Amniotic stem cell (primary cell): ENCODE measurements around the gene PSG2.
"Not testable (repeated sequence)": the region's sequence is repeated elsewhere in the genome, so short reads cannot be mapped to it uniquely, and the experiment has no call there.

Experiments
- DNase-seq: peaks from one replicate; lab custom pipeline; 2025; lab: John Stamatoyannopoulos, UW

PSG2 gene

DNA sequence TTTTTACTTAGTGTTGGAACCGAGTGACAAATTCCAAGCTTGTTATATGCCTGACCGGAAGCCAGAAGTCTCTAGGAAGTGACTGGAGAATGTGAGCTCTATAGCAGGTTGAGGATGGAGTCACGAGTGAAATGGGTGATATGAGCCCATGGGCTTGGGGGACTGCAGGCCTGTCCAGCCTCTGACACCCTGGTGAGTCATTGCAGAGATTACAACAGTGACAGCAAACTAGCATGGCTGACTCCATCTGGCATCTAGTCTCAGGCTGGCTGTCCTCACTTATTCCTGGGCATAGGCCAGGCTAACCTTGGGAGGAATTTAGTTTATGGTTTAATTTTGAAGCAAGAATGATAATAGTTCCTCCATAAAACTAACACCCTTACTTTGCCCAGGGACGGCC, 4.6 kb downstream of the PSG2 start:
- peak; percentile 58 for DNase-seq

DNA sequence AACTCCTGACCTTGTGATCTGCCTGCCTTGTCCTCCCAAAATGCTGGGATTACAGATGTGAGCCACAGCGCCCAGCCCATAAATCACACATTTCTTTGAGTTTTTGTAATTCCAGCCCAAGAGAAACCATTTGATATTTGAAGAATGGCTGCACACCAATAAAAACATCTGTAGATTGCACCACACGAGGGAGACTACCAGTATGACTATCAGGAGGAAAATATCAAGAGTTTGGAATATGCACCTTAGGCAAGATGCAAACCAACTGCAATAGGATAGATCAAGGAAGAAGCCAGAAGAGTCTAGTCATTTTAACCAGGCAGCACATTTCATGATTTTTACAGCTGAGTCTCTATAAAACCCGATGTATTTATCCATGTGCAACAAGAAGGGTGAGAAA, 20.1 kb downstream of the PSG2 start:
- DNase-seq: not testable (repeated sequence)

DNA sequence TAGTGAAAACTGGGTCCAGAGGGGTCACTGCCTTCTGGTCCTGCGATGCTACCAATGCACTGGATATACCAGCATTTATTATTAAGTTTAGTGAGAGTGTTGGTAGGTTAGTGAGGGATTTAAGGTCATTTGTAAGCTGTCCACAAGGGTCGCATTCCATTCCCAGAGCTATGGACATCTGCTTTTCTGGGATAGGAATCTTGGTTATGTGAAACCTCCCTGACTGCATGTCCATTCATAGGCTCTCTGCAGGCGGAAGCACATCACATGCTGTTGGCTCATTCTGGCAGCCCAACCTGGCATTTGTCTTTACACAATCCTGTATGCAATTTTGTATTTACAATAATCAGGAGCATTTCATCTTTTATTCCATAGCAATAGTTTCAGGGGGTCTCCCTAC, 21.2 kb downstream of the PSG2 start:
- not testable (repeated sequence) for DNase-seq

DNA sequence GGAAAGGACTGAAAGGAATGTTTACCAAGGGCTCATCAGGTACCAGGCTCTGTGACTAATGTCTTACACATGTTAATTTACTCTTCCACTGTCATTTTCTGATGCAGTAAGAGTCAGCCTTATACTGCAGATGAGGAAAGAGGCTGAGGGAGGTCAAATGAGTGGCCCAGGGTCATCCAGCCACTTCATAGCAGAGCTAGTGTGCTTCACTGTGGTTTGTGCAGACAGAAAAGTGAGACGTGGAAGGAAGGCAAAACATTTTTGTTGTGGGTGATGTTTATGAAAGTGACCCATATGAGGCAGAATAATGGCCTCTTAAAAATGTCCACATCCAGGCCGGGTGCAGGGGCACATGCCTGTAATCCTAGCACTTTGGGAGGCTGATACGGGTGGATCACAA, 22.2 kb downstream of the PSG2 start:
- DNase-seq: not testable (repeated sequence)

DNA sequence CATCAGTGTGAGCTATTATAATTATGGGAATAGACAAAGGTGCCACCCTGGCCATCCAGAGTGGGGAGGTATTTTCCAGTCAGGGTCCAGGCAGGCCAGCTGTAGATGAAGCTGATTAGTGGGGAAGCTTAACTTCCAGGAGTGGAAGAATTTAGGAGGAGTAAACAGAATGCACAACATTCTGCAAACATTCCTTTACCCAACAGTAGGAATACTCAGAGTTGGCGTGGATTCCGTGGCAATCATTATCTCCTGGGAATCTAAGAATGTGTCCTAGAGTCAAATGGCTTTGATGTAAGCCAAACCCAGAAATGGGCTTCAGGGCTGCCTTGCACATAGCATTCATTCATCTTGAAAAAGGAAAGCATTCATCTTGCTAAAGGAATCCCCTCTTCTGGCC, 23.0 kb downstream of the PSG2 start:
- not testable (repeated sequence) for DNase-seq

- not testable (repeated sequence) for DNase-seq
These were observed 24.1 kb downstream of the PSG2 start for GRCh38 chr19:43058440-43058839.

- not testable (repeated sequence) for DNase-seq
These were observed 34.5 kb downstream of the PSG2 start for GRCh38 chr19:43047966-43048365.

DNA sequence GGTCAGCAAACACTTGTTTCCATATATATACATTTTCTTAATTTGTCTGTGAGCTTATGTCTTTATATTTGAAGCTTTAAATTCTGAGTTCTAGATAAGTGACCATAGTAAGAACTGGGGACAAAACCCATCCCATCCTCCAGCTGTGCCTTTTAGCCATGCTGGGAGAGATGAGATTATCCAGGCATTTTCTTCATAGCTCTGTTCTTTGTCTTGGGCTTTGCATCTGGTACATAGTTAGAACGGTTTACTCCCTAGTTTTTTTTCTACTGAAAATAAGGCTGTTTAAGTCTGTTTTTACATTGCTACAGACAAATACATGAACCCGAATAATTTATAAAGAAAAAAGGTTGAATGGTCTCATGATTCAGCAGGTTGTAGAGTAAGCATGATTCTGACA, 35.9 kb downstream of the PSG2 start:
- DNase-seq: not testable (repeated sequence)

DNA sequence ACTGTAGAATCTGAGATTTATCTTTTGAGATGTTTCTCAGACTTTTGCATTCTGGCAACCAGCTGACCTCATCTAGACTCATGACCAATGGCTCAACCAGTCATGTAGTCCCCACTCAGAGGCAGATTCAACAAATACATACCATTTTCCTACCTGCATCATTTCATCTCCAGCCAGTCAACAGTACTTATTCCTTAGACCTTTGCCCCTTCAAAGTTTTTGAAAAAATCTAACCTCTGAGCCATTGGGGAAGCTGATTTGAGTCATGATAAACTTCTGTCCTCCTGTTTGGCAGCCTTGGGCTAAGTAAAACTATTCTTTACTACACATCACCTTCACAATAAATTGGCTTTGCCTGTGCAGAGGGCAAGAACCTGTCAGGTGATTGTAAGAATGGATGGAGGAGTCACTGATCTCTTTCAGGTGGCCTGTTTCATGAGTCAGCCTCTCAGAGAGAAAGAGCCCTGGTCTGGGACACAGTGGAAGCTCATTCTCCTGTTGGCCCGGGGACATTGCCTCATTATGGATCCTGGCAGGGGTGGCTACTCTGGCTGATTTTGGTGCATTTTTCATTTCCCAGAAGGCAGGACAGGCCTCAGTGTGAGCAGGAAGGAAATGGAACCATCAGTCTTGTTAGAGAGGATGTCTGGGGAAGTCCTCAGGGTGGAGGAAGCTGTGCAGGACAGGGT, 38.9 kb downstream of the PSG2 start:
- not testable (repeated sequence) for DNase-seq

GRCh38 chr19:43031645-43032044, 50.9 kb downstream of the PSG2 start:
- DNase-seq: peak; percentile 17

DNA sequence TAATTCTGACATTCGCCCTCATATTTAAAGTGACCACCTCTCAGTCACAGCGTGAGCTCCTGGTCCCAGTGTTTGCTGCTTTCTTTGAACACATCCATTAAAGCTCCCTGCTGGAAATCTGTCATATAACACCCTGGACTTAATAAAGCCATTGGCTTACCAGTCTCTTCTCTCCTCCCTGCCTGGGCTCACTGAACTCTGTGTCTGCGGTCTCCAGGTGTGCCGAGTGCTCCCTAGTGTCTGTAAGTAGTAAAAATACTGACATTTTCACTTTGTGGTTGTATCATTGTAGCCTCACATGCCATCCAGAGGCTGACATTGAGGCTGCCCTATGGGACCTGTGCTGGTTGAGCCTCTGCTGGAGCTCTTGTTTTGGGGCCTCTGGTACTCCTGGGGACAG, 53.6 kb downstream of the PSG2 start:
- no peak for DNase-seq

DNA sequence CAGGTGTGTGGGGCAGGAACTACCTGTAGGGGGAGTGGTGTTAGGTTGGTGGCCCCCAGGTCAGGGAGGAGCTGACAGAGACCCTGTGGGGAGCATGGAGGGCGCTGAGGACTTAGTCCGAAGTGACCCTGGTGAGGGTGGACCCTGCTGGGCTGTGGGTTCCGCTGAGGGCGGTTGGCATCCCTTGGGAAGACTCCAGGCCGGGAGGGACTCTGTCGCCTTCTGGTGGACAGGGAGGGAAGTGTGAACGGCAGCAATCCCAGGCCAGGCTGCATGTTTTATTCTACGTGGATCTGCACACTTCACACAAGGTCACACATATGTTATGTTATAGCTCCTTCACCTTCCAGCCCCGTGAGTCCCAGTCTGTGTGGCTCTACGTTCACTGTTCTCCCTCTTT, 54.5 kb downstream of the PSG2 start:
- not testable (repeated sequence) for DNase-seq

GRCh38 chr19:43027061-43027460, 55.4 kb downstream of the PSG2 start:
- not testable (repeated sequence) for DNase-seq

- not testable (repeated sequence) for DNase-seq
These were observed 56.1 kb downstream of the PSG2 start, which contains the start of gene PSG11 for GRCh38 chr19:43026369-43026768. Gene PSG11 (minus strand): TSS chr19:43026469. CDS start chr19:43026372, 97 bp downstream.

DNA sequence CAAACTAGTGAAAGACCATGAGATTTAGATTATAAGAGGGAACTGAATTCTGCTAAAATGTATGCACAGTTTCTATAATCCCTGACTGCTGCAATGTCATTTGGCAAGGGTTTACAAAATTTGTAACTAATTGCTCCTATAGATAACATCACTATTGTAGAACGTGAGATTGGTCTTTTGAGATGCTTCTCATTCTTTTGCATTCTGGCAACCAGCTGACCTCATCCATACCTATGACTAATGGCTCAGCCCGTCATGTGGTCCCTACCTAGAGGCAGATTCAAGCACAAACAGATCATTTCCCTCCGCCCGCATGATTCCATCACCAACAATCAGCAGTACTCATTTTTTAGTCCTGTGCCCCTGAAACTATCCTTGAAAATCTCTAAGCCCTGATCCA, 60.4 kb downstream of the PSG2 start:
- peak; percentile 69 for DNase-seq

DNA sequence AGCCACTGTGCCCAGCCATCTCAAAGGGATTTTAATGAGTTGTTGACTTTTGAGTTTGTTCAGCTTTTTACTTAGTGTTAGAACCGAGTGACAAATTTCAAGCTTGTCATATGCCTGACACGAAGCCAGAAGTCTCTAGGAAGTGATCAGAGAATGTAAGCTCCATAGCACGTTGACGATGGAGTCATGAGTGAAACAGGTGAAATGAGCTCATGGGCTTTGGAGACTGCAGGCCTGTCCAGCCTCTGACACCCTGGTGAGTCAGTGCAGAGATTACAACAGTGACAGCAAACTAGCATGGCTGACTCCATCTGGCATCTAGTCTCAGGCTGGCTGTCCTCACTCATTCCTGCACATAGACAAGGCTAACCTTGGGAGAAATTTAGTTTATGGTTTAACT, 60.9 kb downstream of the PSG2 start:
- DNase-seq: peak; percentile 53

DNA sequence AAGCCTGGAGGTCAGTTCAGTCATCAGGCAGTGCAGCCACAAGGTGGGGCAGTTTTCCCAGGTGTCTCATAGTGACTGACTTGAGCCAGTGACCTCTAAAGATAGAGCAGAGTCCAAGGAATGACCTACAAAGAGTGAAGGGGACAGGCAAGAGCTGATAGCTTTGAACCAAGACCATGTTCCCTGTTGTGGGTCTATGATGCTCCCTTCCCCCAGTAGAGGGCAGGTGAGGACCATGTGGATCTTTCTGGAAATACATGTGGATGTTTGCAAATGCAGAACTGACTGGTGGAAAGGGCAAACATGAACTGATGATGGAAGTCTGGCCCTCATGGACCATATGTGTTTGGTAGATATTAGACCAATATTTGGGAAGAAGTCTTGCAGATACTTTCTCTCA, 62.9 kb downstream of the PSG2 start:
- not testable (repeated sequence) for DNase-seq
